HCEC 1CT (cell line): ENCODE measurements around the gene AFF4.

Experiments used
- DNase-seq: peaks from one replicate; pipeline ENCODE4 v3.0.0-alpha.2; 2017

The AFF4 gene

GRCh38 chr5:132825834-132826391 is 137.5 kb downstream of the AFF4 start:
- no peak for DNase-seq
